OCI-LY7 (cell line): Measurements from ENCODE around the gene PATJ. TPM values are rescaled to one million over a fixed set of nuclear protein-coding genes. Genes with fewer than 3 reads are reported as not detected.

Experiments
- BruUV-seq: library from RNA; stranded (reverse); fragments of 400-500 nt; replicated peaks from 2 replicates; lab custom pipeline; 2021; lab: Mats Ljungman, UMichigan
- CTCF ChIA-PET: fragments of 300-600 bp; sonication (Branson Sonifier 250); formaldehyde crosslinking; loops from one replicate; lab custom pipeline; 2022; ENCODE audit warnings: antibody characterized with exemption; ENCODE audit not compliant: unreplicated experiment; lab: Charles Lee
- POLR2A ChIA-PET: fragments of 300-600 bp; sonication (Branson Sonifier 250); formaldehyde crosslinking; loops from one replicate; lab custom pipeline; 2022; ENCODE audit warnings: antibody characterized with exemption; lab: Charles Lee
- DNase-seq: peaks from one replicate; pipeline ENCODE4 v3.0.0-alpha.2; 2015; ENCODE audit warnings: low spot score
- H2AFZ ChIP-seq: fragments of 200-600 bp; sonication (generic), shearing (Covaris generic); 2 replicates; pipeline ENCODE4 v1.6.1; 2014; ENCODE audit warnings: mild to moderate bottlenecking, antibody characterized with exemption, low read length, moderate library complexity
- H3K27ac ChIP-seq: fragments of 200-600 bp; sonication (generic); 2 replicates; pipeline ENCODE4 v1.5.1; 2014; ENCODE audit warnings: mixed run types, low read depth, mild to moderate bottlenecking, moderate library complexity, low read length, inconsistent platforms; ENCODE audit not compliant: poor library complexity, severe bottlenecking
- H3K36me3 ChIP-seq: fragments of 200-600 bp; sonication (generic); 2 replicates; pipeline ENCODE4 v1.6.1; 2014; ENCODE audit warnings: mild to moderate bottlenecking, antibody characterized with exemption, low read length, moderate library complexity, mixed read lengths; ENCODE audit not compliant: insufficient read depth
- H3K4me1 ChIP-seq: fragments of 200-600 bp; sonication (generic); 2 replicates; pipeline ENCODE4 v1.5.1; 2014; ENCODE audit warnings: mild to moderate bottlenecking, low read length; ENCODE audit not compliant: insufficient read depth, poor library complexity, severe bottlenecking
- H3K4me2 ChIP-seq: fragments of 200-600 bp; sonication (generic); 2 replicates; pipeline ENCODE4 v1.6.1; 2014; ENCODE audit warnings: mild to moderate bottlenecking, low read length
- H3K4me3 ChIP-seq: fragments of 200-600 bp; sonication (generic); 2 replicates; pipeline ENCODE4 v1.5.1; 2014; ENCODE audit warnings: mild to moderate bottlenecking, low read depth, low read length; ENCODE audit not compliant: poor library complexity, severe bottlenecking
- H3K79me2 ChIP-seq: fragments of 200-600 bp; sonication (generic); 2 replicates; pipeline ENCODE4 v1.6.1; 2016; ENCODE audit warnings: low read depth, mild to moderate bottlenecking, low read length, moderate library complexity, mixed read lengths; ENCODE audit not compliant: insufficient read depth
- H3K9me2 ChIP-seq: fragments of 200-600 bp; sonication (generic); 2 replicates; pipeline ENCODE4 v1.6.1; 2016; ENCODE audit warnings: mild to moderate bottlenecking, low read length, mixed read lengths; ENCODE audit not compliant: insufficient read depth
- H3K9me3 ChIP-seq: fragments of 200-600 bp; sonication (generic); 2 replicates; pipeline ENCODE4 v1.6.1; 2014; ENCODE audit warnings: mild to moderate bottlenecking, mixed run types, low read length, mixed read lengths
- H4K20me1 ChIP-seq: fragments of 200-600 bp; sonication (generic); 2 replicates; pipeline ENCODE4 v1.6.1; 2014; ENCODE audit warnings: mild to moderate bottlenecking, antibody characterized with exemption, low read length, moderate library complexity, mixed read lengths; ENCODE audit not compliant: insufficient read depth
- CTCF ChIP-seq: fragments of 200-600 bp; sonication (generic); conservative IDR thresholded peaks from 2 replicates; pipeline ENCODE4 v1.5.1; 2014; ENCODE audit warnings: mild to moderate bottlenecking, antibody characterized with exemption, low read length, moderate library complexity, mixed read lengths
- EZH2phosphoT487 ChIP-seq: fragments of 200-600 bp; sonication (generic); IDR thresholded peaks from 2 replicates; pipeline ENCODE4 v1.6.1; 2018; ENCODE audit warnings: low read depth, borderline replicate concordance, mild to moderate bottlenecking, mixed run types, antibody characterized with exemption, low read length, moderate library complexity, mixed read lengths
- intact Hi-C: fragments of 100-400 bp; cut with micrococcal nuclease; formaldehyde crosslinking; loops from one replicate; pipeline ENCODE4 v1.10.0; 2022; ENCODE audit not compliant: unreplicated experiment
- total RNA-seq, 2 experiments: library from RNA; depleted of rRNA in 1 of 2; stranded (reverse); fragments of >200 nt in 1 of 2; shearing (Covaris generic) in 1 of 2; gene quantifications; 2 replicates each; pipeline ENCODE4 v1.2.3, GENCODE V29; 2014 to 2022

PATJ gene
- total RNA-seq, 2 experiments from 2014 or later, result 0.95 to 4.0 TPM

- Histone ChIP-seq H4K20me1 (no peaks in the 10 kb centered on the region), H3K9me3 (no peaks in the 10 kb centered on the region), H3K4me2 (no peak overlapping the region), H3K36me3 (no peaks in the 10 kb centered on the region), H3K79me2 (no peaks in the 10 kb centered on the region), H2AFZ (no peak overlapping the region), H3K4me1 (no peaks in the 10 kb centered on the region), H3K4me3 (no peak overlapping the region), H3K27ac (no peak overlapping the region), H3K9me2 (no peaks in the 10 kb centered on the region)
- ChIA-PET CTCF (no interaction called here), POLR2A (interaction anchor here (0.6 to 1.0 kb wide), 2 partner anchors 9 to 52 kb away, joined by 4 read pairs; no protein-coding TSS in a partner anchor)
- intact Hi-C loops, result no loop called here
- no TSS peak for BruUV-seq
- DNase-seq, result no peak
- TF ChIP-seq EZH2phosphoT487 (no peak), CTCF (no peak)
These were observed 15.7 kb downstream of the PATJ start for GRCh38 chr1:61757950-61758349.

- Histone ChIP-seq H4K20me1 (no peaks in the 10 kb centered on the region), H3K9me3 (no peaks in the 10 kb centered on the region), H3K4me1 (no peaks in the 10 kb centered on the region), H3K79me2 (no peaks in the 10 kb centered on the region), H3K4me3 (no peak overlapping the region), H3K27ac (no peak overlapping the region), H3K4me2 (no peak overlapping the region), H3K9me2 (no peaks in the 10 kb centered on the region), H2AFZ (no peak overlapping the region), H3K36me3 (no peaks in the 10 kb centered on the region)
- intact Hi-C loops, result no loop called here
- BruUV-seq, result no TSS peak
- CTCF ChIA-PET, result no interaction called here
- POLR2A ChIA-PET, result no interaction called here
- no peak for DNase-seq
- TF ChIP-seq CTCF, result no peak
These were observed 27.9 kb downstream of the PATJ start for GRCh38 chr1:61770131-61770530.

DNA sequence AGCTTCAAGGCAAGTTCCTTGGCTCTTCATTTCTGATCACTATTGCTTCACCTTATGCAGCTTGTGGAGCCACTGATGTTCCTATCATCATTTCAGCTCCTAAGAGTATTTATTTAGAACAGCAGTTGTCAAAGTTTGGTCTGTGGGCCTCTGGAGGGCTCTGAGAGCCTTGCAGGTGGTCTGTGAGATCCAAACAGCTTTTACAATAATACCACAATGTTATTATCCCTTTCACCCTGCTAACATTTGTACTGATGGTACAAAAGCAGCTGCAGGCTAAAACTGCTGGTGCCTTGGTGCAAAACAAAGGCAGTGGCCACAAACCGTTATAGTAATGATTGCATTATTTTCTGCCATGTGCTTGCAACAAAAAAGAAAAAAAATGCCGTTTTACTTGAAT lies 33.8 kb downstream of the PATJ start:
- Histone ChIP-seq H3K27ac (no peak overlapping the region), H3K79me2 (no peaks in the 10 kb centered on the region), H3K9me3 (no peaks in the 10 kb centered on the region), H3K4me1 (no peaks in the 10 kb centered on the region), H3K9me2 (no peaks in the 10 kb centered on the region), H2AFZ (no peak overlapping the region), H4K20me1 (no peaks in the 10 kb centered on the region), H3K4me3 (no peak overlapping the region), H3K4me2 (no peak overlapping the region), H3K36me3 (no peaks in the 10 kb centered on the region)
- no peak for DNase-seq
- ChIA-PET POLR2A (interaction anchor here (1.6 kb wide), 1 partner anchor 10 kb away, joined by 4 read pairs; no protein-coding TSS in a partner anchor), CTCF (no interaction called here)
- TF ChIP-seq CTCF, result no peak
- TF ChIP-seq EZH2phosphoT487, result no peak
- intact Hi-C loops, result no loop called here
- no TSS peak for BruUV-seq
